HG03039 (cell line): ENCODE results near the gene CFAP91.
A peak's percentile ranks its signal among the peaks of the same experiment; 100 is the strongest.
"Not testable (repeated sequence)": the region's sequence is repeated elsewhere in the genome, so short reads cannot be mapped to it uniquely, and the experiment has no call there.

ENCODE experiments used
- ATAC-seq: cut with Tn5 transposase; IDR thresholded peaks from one replicate; pipeline ENCODE4 v1.9.1; 2021; ENCODE audit warnings: mild to moderate bottlenecking, moderate library complexity; ENCODE audit not compliant: unreplicated experiment

CFAP91 gene

GRCh38 chr3:119676771-119677640 lies 25.8 kb upstream of the CFAP91 start, which contains the start of gene COX17:
Gene COX17 (minus strand): TSS chr3:119677406. CDS start chr3:119677310, 96 bp downstream.
- peak; percentile 84 for ATAC-seq

- no peak for ATAC-seq
Measured at GRCh38 chr3:119677641-119677934, 25.2 kb upstream of the CFAP91 start.

- ATAC-seq, result not testable (repeated sequence)
Measured at GRCh38 chr3:119678209-119678608, 24.6 kb upstream of the CFAP91 start.

- no peak for ATAC-seq
Measured at GRCh38 chr3:119679874-119680273, 22.9 kb upstream of the CFAP91 start.

- ATAC-seq, result no peak
Measured at GRCh38 chr3:119681279-119681678, 21.5 kb upstream of the CFAP91 start.

- ATAC-seq, result no peak
Measured at GRCh38 chr3:119683421-119683820, 19.4 kb upstream of the CFAP91 start.

GRCh38 chr3:119690043-119690656 lies 12.7 kb upstream of the CFAP91 start:
- no peak for ATAC-seq

GRCh38 chr3:119695480-119695879 lies 7.3 kb upstream of the CFAP91 start:
- ATAC-seq, result no peak

- peak; percentile 50 for ATAC-seq
Measured at GRCh38 chr3:119697394-119697793, 5.4 kb upstream of the CFAP91 start.

- peak; percentile 31 for ATAC-seq
Measured at GRCh38 chr3:119700269-119700919, 2.4 kb upstream of the CFAP91 start.

GRCh38 chr3:119700920-119701734 lies 1.7 kb upstream of the CFAP91 start:
- ATAC-seq, result no peak

- no peak for ATAC-seq
Measured at GRCh38 chr3:119703820-119704531, 1.2 kb downstream of the CFAP91 start.

GRCh38 chr3:119715105-119715504 lies 12.3 kb downstream of the CFAP91 start:
- no peak for ATAC-seq

GRCh38 chr3:119716998-119717397 lies 14.2 kb downstream of the CFAP91 start:
- no peak for ATAC-seq

- no peak for ATAC-seq
Measured at GRCh38 chr3:119717520-119717919, 14.7 kb downstream of the CFAP91 start.

GRCh38 chr3:119723022-119723421 lies 20.2 kb downstream of the CFAP91 start:
- no peak for ATAC-seq

- no peak for ATAC-seq
Measured at GRCh38 chr3:119726909-119727308, 24.1 kb downstream of the CFAP91 start.

- no peak for ATAC-seq
Measured at GRCh38 chr3:119729996-119730395, 27.2 kb downstream of the CFAP91 start.

GRCh38 chr3:119731560-119732343 lies 28.9 kb downstream of the CFAP91 start:
- no peak for ATAC-seq

- ATAC-seq, result no peak
Measured at GRCh38 chr3:119733812-119734211, 31.0 kb downstream of the CFAP91 start.
